M059J (cell line): ENCODE data around the gene GRWD1. TPM values are rescaled to one million over a fixed set of nuclear protein-coding genes. Genes with fewer than 3 reads are reported as not detected.
A peak's percentile ranks its signal among the peaks of the same experiment; 100 is the strongest.
"Not testable (repeated sequence)": the region's sequence is repeated elsewhere in the genome, so short reads cannot be mapped to it uniquely, and the experiment has no call there.

Experiments used
- DNase-seq: peaks from one replicate; pipeline ENCODE4 v3.0.0-alpha.2; 2012; ENCODE audit warnings: low read depth
- total RNA-seq: library from RNA; depleted of rRNA; stranded (reverse); fragments of >200 nt; shearing (Covaris generic); gene quantifications from 2 replicates; pipeline ENCODE4 v1.2.3, GENCODE V29; 2014

Gene GRWD1
- total RNA-seq, 1 experiment from 2014 or later, result 49.9 TPM

- no peak for DNase-seq
These were observed 32.8 kb downstream of the GRWD1 start for GRCh38 chr19:48478339-48479256.

DNA sequence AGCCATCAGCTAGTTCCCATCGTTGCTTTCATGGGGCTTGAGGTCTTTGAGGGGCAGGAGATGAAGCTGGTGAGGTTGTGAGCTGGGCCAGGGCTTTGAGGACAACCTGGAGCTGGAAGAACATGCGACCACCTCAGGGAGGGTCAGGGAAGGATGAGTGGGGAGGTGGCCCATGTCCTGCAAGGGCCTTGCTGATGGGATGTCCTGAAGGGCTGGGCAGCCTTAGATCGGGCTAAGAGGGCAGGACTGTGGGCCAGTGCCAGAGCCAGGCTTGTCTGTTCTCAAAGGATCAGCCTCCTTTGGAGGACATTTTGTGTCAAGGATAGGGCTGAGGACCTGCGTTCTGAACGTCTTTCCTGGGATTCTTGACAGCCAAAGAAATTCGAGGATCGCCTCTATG, 33.9 kb downstream of the GRWD1 start:
- no peak for DNase-seq

DNA sequence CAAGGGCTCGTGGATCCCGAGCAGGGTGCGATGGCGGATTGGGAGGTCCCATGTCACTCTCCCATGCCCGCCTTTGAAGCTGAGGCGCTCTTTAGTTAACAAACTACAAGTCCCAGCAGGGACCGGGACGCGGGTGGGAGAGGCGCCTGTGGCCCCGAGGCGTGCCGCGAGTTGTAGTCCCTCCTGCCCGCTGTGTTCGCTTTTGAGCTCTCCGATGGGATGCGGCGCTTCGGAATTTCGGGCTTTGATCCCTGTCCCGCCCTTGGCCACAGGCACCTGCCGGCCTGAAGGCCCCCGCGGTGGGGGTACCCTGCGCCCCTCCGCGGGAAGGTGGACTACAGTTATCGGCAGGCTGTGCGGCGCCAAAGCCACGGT, 34.4 kb downstream of the GRWD1 start:
- DNase-seq, result no peak

- DNase-seq, result no peak
These were observed 35.0 kb downstream of the GRWD1 start for GRCh38 chr19:48480558-48481500.

- DNase-seq, result peak; percentile 54
These were observed 36.3 kb downstream of the GRWD1 start for GRCh38 chr19:48481846-48482639.

DNA sequence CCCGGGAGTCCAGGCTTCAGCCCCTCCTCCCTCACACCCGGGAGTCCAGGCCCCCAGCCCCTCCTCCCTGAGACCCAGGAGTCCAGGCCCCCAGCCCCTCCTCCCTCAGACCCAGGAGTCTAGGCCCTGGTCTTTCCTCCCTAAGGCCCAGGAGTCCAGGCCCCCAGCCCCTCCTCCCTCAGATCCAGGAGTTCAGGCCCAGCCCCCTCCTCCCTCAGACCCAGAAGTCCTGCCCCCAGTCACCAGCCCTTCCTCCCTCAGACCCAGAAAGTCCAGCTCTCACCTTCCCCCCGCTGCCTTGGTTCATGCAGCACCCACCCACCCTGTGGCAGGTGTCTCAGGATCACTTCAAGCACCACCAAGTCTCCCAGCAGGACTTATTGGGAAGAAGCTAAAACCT, 37.5 kb downstream of the GRWD1 start:
- DNase-seq, result no peak

GRCh38 chr19:48484247-48484893, 38.6 kb downstream of the GRWD1 start:
- DNase-seq, result no peak

DNA sequence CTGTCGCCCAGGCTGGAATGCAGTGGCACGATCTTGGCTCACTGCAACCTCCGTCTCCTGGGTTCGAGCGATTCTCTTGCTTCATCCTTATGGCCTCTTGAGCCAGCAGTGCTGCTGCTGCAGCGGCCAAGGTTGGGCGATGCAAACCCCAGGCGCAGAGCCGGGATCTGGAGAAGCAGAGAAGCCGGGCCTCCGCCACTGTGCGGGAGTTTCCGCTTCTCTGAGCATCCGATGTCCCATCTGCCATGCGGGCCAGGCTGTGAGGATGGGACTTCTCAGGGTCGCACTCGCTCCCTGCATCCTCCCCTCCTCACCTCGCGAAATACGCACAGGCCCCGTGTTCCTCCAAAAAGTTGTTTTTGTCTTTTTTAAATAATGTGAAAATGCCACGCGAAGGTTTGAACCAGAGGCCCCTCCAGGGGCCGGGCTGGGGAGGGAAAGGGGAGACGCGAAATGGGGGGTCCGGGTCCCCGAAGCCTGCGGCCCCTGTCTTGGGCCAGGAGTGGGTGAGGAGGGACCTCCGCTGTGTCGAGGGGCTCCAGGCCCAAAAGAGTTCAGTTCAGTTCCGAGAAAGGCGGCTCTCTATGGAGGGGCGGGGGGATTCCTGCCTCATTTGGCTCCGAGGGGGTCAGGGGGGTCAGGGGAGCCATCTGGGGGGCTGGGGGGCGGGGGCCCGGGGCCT, 39.3 kb downstream of the GRWD1 start:
- DNase-seq, result no peak

- not testable (repeated sequence) for DNase-seq
These were observed 40.9 kb downstream of the GRWD1 start for GRCh38 chr19:48486706-48487105.

DNA sequence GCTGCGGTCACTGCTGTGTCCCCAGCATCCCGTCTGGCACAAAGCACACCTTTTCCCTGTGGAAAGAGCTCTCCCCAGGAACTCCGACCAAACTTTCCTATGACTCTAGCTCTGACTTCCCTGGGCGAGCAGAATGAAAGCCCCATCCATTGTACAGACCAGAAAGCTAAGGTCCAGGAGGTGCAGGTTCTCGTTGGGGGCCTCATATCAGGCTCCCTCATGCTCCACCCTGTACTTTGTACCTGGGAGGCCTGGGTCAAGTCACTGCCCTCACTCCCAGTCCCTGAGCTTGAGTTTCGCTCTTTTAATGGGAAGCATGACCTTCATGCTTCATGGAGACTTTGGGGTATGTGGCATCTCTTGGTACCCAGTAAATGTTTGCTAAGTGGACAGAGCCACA, 41.8 kb downstream of the GRWD1 start:
- DNase-seq, result peak; percentile 35

- DNase-seq, result peak; percentile 97
These were observed 42.2 kb downstream of the GRWD1 start for GRCh38 chr19:48487948-48488347.

GRCh38 chr19:48488478-48488877, 42.7 kb downstream of the GRWD1 start:
- not testable (repeated sequence) for DNase-seq

DNA sequence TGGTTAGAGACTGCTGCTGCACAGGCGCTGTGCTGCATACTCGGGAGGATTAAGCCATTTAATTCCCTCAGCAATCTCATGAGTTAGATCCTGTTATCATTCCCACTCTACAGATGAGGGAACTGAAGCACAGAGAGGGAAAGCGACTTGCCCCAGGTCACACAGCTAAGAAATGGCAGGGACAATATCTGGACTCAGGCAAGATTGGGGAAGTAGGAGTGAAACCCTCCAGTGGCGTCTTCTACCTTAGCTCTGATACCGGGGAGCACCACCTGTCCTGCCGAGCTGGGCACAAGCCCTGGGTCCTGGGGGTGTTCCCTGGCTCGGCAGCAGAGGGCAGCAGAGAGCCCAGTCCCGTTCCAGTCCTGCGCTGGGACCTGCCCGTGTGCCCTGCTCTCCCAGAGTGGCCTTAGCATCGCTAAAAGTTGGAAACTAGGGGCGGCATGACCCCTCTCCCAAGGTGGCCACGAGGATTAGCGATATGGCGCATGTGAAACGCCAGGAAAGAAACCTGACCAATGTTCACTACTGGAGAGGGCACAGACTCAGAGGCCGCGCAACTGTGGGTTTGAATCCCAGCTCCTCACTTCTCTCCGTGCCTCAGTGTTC, 43.9 kb downstream of the GRWD1 start:
- DNase-seq, result peak; percentile 64

DNA sequence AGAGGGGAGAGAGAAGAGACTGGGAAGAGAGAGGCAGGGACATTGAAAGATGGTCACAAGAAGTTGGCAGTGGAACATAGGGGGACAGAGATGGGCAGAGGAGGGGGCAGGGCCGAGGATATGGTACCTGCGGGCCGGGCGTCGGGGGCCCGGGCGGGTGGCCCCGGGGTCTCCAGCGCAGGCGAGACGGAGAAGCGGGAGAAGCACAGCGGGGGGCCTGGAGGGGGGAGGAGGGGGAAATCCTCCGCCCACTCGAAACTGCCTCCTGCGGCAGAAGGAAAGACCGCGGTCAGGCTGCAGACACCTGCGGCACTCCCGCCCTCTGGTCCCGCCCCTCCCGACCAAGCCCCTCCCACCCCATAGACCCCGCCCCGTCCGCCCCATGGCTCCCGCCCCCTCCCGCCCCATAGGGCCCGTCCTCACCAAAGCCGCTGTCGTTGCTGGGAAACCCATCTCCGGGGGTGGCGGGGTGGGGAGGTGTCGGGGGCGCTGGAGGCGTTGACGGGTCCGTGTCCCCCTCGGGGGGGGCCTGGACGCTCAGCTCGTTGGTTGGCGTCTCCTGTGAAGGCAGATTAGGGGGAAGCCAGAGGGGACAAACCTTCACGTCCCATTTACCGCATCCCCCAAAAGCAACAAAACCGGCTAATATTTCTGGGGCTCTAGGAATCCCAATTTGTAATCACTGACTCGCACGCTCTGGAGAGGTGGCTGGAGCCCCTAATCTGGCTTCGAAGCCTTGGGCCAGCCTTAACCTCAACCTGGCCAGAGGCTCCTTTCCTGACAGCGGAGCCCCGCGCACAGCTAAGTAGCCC, 45.4 kb downstream of the GRWD1 start:
- DNase-seq, result no peak

- no peak for DNase-seq
These were observed 46.0 kb downstream of the GRWD1 start for GRCh38 chr19:48491793-48492123.

DNA sequence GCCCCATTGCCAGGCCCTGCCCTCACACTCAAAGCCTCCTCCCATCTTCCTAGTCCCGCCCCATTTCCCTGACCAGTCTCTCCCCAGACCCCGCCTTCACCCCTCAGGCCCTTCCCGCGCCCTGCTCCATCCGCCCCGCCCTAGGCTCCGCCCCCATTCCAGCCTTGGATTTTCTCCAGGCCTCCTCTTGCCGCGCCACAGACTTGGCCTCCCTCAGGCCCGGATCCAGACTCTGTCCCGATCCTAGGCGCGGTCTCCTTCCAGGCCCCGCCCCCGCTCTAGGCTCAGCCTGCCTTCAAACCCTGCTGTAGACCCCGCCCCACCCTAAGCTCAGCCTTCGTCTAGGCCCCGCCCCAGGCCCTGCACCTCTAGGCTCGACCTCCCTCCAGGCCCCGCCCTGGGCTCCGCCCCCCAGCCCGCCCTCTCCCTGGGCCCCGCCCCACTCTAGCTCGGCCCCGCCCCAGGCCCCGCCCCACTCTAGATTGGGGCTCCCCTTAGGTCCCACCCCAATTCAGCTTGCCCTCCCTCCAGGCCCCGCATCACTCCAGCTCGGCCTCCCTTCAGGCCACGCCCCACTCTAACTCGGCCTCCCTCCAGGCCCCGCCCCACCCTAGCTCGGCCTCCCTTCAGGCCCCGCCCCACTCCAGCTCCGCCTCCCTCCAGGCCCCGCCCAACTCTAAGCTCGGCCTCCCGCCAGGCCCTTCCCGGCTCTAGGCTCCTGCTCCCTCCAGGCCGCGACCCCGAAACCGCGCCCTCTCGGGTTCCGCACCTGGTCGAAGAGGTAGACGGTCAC, 47.3 kb downstream of the GRWD1 start:
- DNase-seq, result peak; percentile 97

- no peak for DNase-seq
These were observed 48.1 kb downstream of the GRWD1 start for GRCh38 chr19:48493718-48494401.

DNA sequence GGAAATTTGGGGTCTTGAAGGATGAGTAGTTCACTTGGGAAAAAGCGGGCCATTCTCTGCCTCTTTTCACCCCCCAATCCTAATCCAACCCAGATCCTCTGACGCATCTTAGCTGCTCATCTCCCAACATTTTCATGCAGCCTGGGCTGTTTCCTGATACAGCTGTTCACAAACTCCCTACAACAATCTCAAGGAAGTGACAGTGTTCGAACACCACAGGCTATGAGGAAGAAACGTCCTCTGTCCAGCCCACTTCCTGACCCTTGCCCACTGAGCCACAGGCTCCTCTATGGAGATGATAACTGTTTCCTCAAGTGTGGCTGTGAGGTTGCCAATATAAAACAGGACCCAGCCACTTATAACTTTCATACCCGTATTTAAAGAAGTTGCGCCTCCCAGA, 49.6 kb downstream of the GRWD1 start:
- DNase-seq, result no peak
